ENCODE measurements around the gene CNIH1.

- TF ChIP-seq JUN (CRISPR knock-in tag; IDR thresholded peaks at IDR 0.05) (no peak), CTCF (IDR thresholded peaks at IDR 0.05) (no peak), NR3C1 (CRISPR knock-in tag; conservative IDR thresholded peaks at IDR 0.05; ENCODE audit: low read depth) (no peak)
Measured at GRCh38 chr14:54399560-54399959, 41.6 kb downstream of the CNIH1 start.

Measured in WTC11 (cell line).